ENCODE results near the gene PUSL1.

Gene PUSL1

DNA sequence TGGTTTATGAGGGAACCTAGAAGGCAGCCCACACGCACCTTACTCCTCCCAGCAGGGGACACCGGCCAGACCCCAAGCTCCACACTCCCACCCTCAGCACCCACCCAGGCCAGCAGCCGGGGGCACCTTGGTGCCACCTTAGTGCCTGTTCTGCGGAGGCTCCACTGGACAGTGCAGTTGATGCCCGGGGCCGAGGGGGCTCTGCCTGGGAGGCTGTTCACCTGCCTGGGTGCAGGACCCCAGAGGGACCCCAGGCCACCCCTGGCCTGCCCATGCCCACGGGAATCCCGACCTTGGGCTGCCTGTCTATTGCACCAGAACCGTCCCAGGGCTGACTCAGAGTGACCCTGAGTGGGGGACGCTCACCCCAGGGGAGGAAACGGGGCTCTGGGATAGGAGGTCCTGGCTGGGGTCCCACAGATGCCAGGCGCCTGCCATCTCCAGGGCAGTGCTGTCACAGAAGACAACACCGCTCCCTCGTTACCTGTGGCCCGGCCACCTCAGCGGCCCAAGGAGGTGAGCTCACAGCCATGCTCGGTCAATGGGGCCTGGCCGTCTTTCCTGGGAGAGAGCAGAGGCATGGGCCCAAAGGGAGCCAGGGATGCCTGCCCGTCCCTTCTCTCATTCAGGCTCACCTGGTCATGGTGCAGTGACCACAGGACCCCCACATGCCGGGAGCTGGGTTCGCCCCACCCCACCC, 27.5 kb upstream of the PUSL1 start:
- TF ChIP-seq ZFX (IDR thresholded peaks at IDR 0.05; ENCODE audit: borderline replicate concordance): no peak
- TF ChIP-seq, protein P1, sequence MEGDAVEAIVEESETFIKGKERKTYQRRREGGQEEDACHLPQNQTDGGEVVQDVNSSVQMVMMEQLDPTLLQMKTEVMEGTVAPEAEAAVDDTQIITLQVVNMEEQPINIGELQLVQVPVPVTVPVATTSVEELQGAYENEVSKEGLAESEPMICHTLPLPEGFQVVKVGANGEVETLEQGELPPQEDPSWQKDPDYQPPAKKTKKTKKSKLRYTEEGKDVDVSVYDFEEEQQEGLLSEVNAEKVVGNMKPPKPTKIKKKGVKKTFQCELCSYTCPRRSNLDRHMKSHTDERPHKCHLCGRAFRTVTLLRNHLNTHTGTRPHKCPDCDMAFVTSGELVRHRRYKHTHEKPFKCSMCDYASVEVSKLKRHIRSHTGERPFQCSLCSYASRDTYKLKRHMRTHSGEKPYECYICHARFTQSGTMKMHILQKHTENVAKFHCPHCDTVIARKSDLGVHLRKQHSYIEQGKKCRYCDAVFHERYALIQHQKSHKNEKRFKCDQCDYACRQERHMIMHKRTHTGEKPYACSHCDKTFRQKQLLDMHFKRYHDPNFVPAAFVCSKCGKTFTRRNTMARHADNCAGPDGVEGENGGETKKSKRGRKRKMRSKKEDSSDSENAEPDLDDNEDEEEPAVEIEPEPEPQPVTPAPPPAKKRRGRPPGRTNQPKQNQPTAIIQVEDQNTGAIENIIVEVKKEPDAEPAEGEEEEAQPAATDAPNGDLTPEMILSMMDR (IDR thresholded peaks at IDR 0.05): no peak
- H3K27ac ChIP-seq: no peak overlapping the region

DNA sequence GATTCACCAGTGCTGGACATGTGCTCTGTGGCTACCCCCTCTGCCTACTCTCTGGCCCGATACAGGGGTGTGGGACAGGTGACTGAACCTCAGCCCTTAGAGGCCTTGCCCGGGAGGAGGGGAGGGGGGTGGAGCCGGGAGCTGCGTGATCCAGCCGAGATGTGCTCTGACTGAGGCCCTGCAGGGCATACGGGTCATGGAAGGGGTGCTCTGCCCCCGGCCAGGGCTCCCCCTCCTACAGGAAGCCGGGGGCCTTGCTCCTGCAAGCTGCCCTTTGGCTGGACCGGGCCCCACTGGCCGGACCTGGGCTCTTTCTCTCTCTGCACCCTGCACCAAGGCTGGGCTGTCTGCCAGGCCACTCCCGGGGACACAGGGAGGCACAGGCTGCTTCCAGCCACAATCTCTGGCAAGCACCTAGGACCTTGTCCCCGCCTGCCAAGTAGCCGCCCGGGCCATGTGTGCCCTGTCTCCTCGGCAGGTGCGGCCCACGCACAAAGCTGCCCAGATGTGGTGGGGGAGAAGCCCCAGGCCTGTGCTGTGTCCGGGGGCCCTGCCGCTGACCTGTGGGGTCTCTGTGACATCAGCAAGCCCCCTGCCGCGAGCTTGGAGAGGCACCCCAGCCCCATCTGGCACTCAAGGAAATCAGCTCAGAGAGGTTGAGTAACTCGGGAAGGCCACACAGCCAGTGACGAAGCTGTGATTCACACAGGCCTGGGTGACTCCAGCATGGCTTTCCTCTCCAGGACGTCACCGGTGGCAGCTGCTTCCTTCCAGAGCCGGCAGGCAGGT, 26.7 kb upstream of the PUSL1 start:
- no peak overlapping the region for H3K27ac ChIP-seq
- TF ChIP-seq ZFX (IDR thresholded peaks at IDR 0.05; ENCODE audit: borderline replicate concordance): no peak
- TF ChIP-seq, protein P1 (IDR thresholded peaks at IDR 0.05): no peak

DNA sequence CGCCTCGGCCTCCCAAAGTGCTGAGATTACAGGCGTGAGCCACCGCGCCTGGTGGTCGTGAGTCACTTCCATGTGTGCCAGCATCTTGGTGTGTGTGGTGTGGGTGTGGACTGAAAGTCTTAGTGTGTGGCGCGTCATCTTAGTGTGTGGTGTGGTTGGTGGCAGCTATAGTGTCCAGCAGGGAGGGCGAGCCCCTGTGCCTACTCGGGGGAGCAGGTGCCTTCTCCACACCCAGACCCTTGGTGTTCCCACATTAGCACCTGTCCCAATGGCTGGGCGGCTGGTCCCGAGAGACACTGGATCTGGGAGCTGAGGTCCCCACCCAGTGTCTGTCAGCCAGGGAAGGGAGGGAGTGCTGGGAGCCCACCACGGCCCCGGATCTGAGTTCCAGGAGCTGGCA, 25.4 kb upstream of the PUSL1 start:
- TF ChIP-seq ZFX (IDR thresholded peaks at IDR 0.05; ENCODE audit: borderline replicate concordance): no peak
- TF ChIP-seq, protein P1 (IDR thresholded peaks at IDR 0.05): no peak
- H3K27ac ChIP-seq: no peak overlapping the region

DNA sequence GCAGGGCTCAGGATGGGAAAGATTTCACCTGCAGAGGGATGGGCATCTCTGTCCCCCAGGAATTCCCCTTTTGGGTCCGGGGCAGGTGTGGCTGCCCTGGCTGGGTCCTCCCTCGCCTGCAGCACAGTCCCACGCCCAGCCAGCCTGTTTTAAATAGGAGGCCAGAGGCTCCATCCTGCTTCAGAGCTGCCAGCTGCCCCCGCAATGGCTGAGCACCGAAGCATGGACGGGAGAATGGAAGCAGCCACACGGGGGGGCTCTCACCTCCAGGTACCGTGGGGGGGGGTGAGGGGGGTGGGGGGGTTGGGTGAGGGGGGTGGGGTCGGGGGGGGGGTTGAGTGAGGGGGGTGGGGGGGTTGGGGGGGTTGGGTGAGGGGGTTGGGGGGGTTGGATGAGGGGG, 24.6 kb upstream of the PUSL1 start:
- H3K27ac ChIP-seq: no peak overlapping the region
- TF ChIP-seq, protein P1 (IDR thresholded peaks at IDR 0.05): no peak
- TF ChIP-seq ZFX (IDR thresholded peaks at IDR 0.05; ENCODE audit: borderline replicate concordance): no peak

DNA sequence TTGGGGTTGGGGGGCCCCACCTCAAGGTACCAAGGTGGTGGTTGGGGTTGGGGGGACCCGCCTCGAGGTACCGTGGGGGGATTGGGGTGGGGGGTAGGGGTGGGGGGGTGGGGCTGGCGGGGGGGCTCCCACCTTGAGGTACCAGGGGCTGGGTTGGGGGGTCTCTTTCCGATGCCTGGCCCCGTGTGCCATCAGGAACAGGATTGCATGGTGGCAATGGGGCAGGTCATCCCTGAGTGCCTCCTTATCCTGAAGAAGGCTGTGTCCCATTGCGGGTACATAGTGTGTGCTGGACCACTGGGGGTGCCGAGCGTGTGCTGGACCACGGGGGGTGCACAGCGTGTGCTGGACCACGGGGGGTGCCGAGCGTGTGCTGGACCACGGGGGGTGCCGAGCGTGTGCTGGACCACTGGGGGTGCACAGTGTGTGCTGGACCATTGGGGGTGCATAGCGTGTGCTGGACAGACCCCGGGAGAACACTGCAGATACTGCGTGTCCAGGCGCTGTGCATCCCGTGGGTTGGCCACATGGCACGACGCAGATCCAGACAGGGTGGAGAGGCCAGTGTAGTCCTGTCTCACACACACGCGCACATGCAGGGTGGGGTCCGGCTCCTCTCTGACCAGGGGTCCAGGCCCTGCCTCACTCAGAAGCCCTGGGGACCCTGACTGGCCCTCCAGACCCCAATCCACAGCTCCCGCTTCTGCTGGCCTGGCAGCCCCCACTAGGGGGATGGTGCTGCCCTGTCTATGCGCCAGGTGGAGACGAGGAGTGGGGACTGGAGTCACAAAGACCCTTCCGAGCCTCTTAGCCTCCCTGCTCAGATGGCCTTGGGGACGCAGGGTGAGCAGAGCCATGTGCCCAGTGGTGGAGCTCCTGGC, 23.9 kb upstream of the PUSL1 start:
- TF ChIP-seq, protein P1 (IDR thresholded peaks at IDR 0.05): no peak
- TF ChIP-seq ZFX (IDR thresholded peaks at IDR 0.05; ENCODE audit: borderline replicate concordance): no peak
- no peak overlapping the region for H3K27ac ChIP-seq

DNA sequence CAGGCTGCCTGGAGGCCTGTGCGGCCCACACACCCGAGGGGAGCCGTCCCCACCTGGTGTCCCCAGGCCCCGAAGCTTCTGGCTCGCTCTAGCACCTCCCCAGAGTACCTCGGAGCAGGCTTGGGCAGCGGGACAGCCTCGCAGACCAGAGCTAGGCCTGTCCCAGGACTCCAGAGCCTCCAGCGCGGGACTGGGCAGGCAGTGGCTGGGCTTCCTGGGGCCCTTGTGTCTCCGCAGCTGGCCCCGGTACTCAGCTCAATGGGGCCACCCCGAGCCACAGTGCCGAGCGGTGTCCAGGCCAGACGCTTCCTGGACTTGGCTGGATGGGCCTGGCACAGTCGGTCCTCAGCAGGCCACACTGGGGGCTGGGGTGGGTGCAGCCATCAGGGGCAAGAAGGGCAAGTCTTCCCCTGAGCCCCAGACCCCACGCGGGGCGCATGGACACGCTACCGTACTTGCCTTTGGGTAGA, 23.3 kb upstream of the PUSL1 start:
- no peak for TF ChIP-seq ZFX (IDR thresholded peaks at IDR 0.05; ENCODE audit: borderline replicate concordance)
- H3K27ac ChIP-seq: no peak overlapping the region

DNA sequence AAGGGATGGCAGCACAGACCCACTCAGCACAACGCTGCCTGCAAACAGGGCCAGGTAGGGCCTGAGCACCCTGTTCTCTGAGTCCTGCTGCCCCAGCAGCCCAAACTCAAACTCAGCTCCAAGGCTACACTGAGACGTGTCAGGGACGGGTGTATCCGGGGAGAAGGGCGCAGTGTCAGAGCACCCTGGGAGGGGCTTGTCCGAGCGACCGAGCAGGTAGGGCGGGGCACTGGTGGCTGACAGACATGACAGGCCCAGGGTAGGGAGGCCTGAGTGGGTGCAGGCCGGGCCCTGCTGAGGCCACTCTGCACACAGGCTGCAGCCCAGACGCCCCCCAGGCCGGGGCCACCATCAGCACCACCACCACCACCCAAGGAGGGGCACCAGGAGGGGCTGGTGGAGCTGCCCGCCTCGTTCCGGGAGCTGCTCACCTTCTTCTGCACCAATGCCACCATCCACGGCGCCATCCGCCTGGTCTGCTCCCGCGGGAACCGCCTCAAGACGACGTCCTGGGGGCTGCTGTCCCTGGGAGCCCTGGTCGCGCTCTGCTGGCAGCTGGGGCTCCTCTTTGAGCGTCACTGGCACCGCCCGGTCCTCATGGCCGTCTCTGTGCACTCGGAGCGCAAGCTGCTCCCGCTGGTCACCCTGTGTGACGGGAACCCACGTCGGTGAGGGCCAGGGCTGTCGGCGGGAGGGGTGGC, 22.6 kb upstream of the PUSL1 start:
- H3K27ac ChIP-seq: no peak overlapping the region
- TF ChIP-seq, protein P1 (IDR thresholded peaks at IDR 0.05): no peak
- TF ChIP-seq ZFX (IDR thresholded peaks at IDR 0.05; ENCODE audit: borderline replicate concordance): no peak
